Measurements from ENCODE around the gene GKAP1. TPM values are rescaled to one million over a fixed set of nuclear protein-coding genes. Genes with fewer than 3 reads are reported as not detected.

GKAP1 gene
- total RNA-seq, 2 experiments from 2014 or later, result 2.2 to 4.5 TPM

Other genes with a start within 250 kb of the GKAP1 start
- gene IDNK, start 194.6 kb downstream of the GKAP1 start, total RNA-seq, result 1 to 10 TPM; 6.2 to 9.1 TPM
- 10 to 100 TPM; 90.3 to 100.0 TPM for gene UBQLN1, start 109.8 kb downstream of the GKAP1 start, total RNA-seq
- 1 to 10 TPM; 2.0 to 2.2 TPM for gene KIF27, start 103.7 kb upstream of the GKAP1 start, total RNA-seq
- gene HNRNPK, start 162.4 kb upstream of the GKAP1 start, total RNA-seq, result 100 to 1,000 TPM; 550 to 781 TPM
- gene RMI1, start 163.0 kb upstream of the GKAP1 start, total RNA-seq, result 10 to 100 TPM; 24.9 to 25.5 TPM

All from activated CD8-positive, alpha-beta memory T cell treated with anti-CD3 and anti-CD28 coated beads, Interleukin-2, amount 10 ng/mL, durations not matched to agents 7 days and 5 days (primary cell).